ENCODE measurements around the gene ITCH.
A peak's percentile ranks its signal among the peaks of the same experiment; 100 is the strongest.
"Not testable (repeated sequence)": the region's sequence is repeated elsewhere in the genome, so short reads cannot be mapped to it uniquely, and the experiment has no call there.

The ITCH gene

GRCh38 chr20:34514897-34515483, 151.9 kb downstream of the ITCH start:
- DNase-seq: no peak

- peak in 1 of 2 experiments; percentile 59 for DNase-seq
Measured at GRCh38 chr20:34515484-34516246, 152.6 kb downstream of the ITCH start.

DNA sequence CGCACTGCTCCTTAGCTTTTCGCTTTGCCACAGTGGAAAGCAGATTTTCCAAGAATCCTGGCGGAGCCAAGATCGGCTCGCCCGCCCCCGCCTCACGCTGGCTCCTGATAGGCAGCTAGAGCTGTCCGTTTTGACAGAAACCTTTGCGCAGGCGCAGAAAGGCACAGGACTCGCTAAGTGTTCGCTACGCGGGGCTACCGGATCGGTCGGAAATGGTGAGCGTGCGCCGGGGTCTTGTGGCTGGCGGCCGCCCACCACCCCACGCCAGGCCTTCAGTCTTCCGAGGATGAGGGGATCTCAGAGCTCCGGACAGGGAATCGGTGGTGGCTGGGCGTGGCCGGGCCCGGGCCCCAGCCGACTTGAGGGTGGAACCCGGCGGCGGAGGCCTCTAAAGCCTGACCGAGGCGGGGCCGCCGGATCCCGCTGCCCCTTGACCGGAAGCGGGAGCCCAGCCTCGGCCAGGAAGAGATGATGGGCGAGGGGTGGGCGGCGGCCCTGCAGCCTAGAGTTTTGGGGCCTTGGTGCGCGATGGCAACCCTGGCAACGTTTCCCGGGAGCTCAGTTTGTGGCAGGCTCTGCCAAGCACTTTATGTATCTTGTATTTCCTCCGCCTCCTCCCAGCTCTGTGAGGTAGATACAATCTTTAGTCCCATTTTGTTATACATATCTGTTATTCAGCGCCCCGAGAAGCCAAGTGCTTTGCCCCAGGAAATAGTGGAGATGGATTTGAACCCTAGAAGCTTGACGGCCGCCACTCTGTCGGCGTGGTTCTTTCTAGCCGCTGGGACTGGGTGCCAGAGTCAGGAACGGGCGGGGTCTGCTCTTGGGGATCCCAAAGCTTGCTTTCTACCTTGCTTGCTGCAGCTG, 153.4 kb downstream of the ITCH start, which contains the start of gene DYNLRB1:
Gene DYNLRB1, plus strand, starts transcription at position 176 of the 867 bp plus-strand sequence. Its CDS starts 37 bp downstream, at position 213.
- DNase-seq: peak; percentile 83 to 84

DNA sequence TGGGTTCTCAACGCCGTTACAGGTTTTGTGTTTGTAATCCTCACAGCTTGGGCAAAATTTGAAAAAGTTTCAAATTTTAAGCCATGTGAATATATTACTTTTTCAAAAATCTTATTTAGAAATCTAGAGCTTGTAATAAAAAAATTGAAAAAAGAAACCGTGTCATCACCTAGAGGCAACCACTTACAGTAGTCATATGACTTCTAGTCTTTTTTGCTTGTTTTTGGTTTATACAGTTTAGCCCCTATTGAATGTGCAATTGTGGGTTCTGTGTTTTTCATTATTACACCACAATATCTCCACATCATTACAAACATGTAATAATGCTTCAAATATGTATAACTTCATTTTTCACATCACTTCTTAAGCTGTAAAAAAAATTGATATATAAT, 154.0 kb downstream of the ITCH start:
- DNase-seq: no peak

DNA sequence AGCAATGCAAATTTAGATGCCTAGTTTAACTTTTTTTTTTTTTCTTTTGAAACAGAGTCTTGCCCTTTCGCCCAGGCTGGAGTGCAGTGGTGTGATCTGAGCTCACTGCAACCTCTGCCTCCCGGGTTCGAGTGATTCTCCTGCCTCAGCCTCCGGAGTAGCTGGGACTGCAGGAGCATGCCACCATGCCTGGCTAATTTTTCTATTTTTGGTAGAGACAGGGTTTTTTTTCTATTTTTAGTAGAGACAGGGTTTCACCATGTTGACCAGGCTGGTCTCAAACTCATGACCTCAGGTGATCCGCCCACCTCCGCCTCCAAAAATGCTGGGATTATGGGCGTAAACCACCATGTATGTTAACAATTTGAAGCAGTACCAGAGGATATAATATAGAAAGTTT, 155.8 kb downstream of the ITCH start:
- not testable (repeated sequence) for DNase-seq

DNA sequence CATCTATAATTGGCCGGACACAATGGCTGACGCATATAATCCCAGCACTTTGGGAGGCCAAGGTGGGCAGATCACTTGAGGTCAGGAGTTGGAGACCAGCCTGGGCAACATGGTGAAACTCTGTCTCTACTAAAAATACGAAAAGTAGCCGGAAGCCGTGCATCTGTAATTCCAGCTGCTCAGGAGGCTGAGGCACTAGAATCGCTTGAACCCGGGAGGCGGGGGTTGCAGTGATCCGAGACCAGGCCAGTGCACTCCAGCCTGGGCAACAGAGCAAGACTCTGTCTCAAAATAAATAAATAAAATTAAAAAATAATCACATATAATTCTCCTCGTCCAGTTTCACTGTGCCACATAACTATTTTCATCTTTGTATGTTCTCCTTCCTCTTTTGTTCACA, 156.8 kb downstream of the ITCH start:
- DNase-seq: not testable (repeated sequence)

- DNase-seq: no peak
Measured at GRCh38 chr20:34522969-34523871, 160.1 kb downstream of the ITCH start.

- DNase-seq: no peak
Measured at GRCh38 chr20:34524426-34524825, 161.4 kb downstream of the ITCH start.

DNA sequence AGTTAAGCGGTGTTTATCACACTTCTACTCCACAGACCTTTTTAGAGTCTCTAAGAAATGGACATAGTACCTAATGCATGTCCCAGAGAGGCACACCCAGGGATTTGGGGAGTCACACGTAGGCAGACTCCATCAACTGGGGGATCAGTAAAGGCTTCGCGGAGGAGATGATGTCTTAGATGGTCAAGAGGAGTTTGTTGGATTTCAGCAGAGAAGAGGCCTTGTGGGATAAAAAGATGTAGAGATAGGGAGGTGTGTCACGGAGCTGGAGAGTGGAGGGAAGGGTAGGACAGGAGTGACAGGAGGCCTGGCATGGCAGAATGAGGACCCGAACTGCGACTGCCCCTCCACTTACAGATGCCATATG, 162.3 kb downstream of the ITCH start:
- DNase-seq: no peak

- no peak for DNase-seq
Measured at GRCh38 chr20:34525709-34526416, 162.8 kb downstream of the ITCH start.

GRCh38 chr20:34526466-34526865, 163.4 kb downstream of the ITCH start:
- no peak for DNase-seq

DNA sequence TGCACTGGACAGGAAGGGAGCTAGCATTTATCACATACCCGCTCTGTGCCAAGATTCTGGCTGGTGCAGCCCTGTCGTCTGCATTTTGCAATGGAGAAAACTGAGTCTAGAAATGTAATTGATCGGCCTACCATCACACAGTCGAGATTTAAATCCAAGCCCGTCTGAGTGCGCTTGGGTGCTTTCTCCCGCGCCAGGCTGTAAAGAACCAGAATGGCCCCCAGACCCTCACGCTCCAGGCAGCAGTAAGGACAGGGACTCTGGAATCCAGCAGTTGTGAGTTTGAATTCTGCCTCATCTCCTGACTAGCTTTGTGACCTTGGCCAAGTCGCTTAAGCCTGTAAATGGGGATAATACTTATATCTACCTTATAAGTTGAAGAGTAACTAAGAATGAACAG, 163.9 kb downstream of the ITCH start:
- DNase-seq: no peak

- no peak for DNase-seq
Measured at GRCh38 chr20:34528921-34529297, 165.8 kb downstream of the ITCH start.

DNA sequence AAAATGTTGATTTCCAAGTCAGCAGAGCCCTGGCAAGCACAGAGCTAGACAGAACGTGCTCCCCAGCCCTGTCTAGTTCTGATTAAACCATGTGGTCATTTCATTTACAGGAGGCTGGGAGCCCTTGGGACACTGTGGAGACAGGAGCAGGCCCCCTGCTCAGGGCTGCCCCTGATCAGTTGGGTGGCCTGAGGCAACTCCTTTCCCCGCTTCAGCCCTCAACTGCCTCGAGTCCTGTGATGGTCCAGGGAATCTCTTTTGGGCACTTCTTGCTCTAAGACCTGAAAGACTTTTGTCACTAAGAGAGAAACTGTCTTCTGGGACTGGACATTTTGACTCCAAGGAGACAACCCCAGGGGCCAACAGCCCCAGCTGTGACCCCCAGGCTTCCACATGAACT, 166.7 kb downstream of the ITCH start:
- no peak for DNase-seq

DNA sequence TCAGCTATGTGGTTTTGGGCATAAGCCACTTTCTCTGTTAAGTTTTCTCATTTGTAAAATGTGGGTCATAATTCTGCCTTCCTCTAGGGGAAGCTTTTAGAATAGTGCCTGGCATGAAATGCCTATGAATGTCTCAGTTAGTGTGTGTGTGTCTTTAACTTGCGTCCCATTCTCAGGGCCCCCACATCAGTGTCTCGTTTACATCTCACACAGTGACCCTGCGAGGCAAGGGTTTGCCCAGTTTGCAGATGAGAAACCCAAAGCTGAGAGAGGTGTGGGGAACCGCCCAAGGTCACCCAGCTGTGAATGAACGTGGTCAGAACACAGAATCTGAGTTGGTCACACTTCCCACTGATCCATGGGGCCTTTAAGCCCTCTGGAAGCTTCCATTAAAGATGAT, 167.3 kb downstream of the ITCH start:
- DNase-seq: no peak

DNA sequence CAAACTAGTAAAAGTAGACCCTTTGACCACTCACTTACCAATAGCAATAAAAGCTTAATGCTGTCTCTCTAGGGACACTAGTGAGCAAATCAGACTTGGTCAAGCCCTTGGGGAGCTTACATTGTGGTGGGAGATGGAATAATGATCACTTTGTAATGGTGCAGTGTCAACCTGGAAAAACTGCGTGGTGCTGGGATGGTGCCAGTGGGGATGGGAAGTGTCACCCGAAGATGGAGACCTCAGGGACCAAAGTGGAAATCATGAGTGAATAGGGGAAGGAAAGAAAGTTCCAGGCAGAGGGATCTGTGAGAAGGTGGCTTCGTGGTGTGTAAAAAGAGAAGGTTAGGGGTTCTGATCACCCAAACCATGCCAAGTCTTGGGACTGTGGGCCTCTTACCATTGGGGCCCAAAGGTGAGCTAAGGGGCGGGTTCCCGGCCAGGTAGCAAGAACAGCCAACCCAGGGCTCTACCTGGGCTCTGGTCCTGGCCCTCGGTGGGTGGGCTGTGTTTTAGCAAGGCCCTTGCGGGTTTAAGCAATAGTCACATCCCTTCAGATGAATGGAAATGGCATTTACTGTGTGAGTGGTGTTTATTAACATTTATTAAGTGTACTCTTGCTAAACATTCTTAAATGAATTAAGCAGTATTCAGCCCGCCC, 168.7 kb downstream of the ITCH start:
- no peak for DNase-seq

GRCh38 chr20:34532320-34532719, 169.2 kb downstream of the ITCH start:
- DNase-seq: no peak

GRCh38 chr20:34532756-34533155, 169.7 kb downstream of the ITCH start:
- DNase-seq: no peak

DNA sequence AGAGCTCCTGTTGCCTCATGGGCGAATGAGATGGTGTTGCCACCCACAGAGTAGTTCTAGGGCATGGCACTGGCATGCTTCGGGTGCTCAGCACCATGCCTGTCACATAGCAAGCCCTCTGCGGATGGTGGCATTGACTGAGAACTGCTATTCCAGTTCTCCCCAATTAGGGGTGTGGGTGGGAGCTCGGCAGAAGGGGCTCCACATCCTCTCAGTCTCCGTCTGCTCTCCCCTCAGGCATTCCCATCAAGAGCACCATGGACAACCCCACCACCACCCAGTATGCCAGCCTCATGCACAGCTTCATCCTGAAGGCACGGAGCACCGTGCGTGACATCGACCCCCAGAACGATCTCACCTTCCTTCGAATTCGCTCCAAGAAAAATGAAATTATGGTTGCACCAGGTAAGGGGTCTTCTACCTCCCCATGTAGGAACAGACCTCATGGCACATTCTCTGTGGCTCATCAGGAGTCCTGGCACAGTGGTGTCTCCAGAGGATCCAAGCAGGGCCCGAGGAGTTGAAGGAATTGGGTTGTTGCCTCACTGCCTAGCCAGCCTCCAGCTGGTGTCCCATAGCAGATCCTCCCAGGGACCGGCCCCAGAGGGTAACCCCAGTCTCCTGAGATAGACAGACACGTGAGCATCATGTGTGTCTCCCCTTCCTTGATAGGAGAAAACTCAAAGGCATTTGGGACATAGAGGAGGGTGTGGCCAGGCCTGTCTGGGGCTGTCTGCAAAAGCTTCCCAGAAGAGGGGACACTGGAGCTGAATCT, 171.5 kb downstream of the ITCH start:
- no peak for DNase-seq

DNA sequence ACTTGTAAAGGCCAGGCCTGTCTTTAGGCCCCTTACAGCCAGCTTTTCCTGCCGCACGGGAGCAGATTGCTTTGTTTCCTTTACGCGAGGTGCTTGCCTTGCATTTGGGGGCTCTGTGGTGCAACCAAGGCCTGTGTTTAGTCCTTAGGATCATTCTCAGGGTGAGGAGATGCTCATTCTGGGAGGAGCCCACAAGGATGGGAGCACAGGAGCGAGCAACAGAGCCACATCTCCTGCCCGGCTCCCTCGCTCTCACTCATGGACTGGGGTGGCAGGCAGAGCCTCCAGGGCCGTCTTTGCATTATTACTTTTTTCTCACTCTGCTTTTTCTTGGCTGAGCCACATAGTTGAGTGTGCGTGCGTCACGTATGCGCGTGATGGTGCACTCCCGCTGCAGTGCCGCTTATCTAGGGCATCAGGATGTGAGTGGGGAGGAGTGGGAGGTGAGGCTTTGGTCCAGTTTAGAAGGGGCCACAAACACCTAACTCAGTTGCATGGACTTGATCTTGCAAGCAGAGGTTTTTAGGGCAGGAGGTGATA, 172.3 kb downstream of the ITCH start:
- DNase-seq: no peak
